ENCODE measurements around the gene HAUS8. TPM values are rescaled to one million over a fixed set of nuclear protein-coding genes. Genes with fewer than 3 reads are reported as not detected.

The HAUS8 gene
- total RNA-seq, 2 experiments from 2014 or later: 47.3 to 74.1 TPM

DNA sequence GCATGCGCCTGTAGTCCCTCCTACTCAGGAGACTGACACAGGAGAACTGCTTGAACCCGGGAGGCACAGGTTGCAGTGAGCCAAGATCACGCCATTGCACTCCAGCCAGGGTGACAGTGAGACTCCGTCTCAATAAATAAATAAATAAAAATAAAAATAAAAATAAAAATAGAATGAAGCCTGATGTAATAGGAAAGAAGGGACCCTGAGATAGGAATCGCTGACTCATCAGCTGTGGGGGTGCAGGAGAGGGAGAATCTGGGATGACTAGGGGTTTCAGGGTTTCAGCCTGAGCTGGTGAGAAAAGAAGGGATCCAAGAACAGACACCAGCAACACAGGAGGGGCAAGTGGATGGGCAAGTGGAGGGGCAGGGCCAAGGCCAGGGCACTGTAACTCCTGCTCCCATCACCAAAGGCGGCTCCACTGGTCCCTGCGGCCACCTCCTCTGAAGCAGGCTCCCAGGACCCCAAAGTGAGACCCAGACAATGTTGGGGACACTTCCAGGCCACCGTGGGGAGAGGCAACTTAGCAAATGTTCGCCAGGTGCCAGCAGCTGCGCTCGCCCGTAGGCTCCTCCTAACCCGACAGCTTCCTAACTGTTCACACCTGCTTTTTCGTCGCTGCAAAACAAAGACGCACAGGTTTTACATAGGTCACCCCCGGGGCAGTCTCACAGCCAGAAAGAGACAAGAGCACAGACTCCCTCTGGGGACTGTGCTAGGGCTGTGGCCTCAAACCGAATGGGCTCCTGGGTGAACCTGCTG, 1.2 kb downstream of the HAUS8 start:
- peak overlapping the region; percentile 84 for H3K4me3 ChIP-seq (ENCODE audit: low read depth, low read length, poor library complexity, severe bottlenecking)
- H2AFZ ChIP-seq (ENCODE audit: low read length): no peak overlapping the region
- peaks cover 15% of the 10 kb centered on the region for H4K20me1 ChIP-seq (ENCODE audit: insufficient read depth, low read length)
- H3K79me2 ChIP-seq (ENCODE audit: insufficient read depth, low read depth, low read length): peaks cover 76% of the 10 kb centered on the region
- ChIA-PET POLR2A (interaction anchor here (0.7 to 1.7 kb wide), 4 partner anchors 51 to 490 kb away, joined by 3 to 5 read pairs (median 4); partner anchors contain the start of gene BABAM1), CTCF (ENCODE audit: unreplicated experiment) (interaction anchor here (0.6 kb wide), 1 partner anchor 152 kb away, joined by 3 read pairs; the partner anchor contains the start of gene OCEL1)
- no peaks in the 10 kb centered on the region for H3K9me2 ChIP-seq (ENCODE audit: insufficient read depth, low read length)
- no peaks in the 10 kb centered on the region for H3K9me3 ChIP-seq (ENCODE audit: low read length)
- H3K27ac ChIP-seq (ENCODE audit: low read depth, low read length, poor library complexity, severe bottlenecking): peak overlapping the region; percentile 89
- no TSS peak for BruUV-seq (replicated peaks)
- H3K4me1 ChIP-seq (ENCODE audit: insufficient read depth, low read length, poor library complexity, severe bottlenecking): peaks cover 56% of the 10 kb centered on the region
- H3K4me2 ChIP-seq (ENCODE audit: low read length): peak overlapping the region; percentile 90
- TF ChIP-seq, protein P1, sequence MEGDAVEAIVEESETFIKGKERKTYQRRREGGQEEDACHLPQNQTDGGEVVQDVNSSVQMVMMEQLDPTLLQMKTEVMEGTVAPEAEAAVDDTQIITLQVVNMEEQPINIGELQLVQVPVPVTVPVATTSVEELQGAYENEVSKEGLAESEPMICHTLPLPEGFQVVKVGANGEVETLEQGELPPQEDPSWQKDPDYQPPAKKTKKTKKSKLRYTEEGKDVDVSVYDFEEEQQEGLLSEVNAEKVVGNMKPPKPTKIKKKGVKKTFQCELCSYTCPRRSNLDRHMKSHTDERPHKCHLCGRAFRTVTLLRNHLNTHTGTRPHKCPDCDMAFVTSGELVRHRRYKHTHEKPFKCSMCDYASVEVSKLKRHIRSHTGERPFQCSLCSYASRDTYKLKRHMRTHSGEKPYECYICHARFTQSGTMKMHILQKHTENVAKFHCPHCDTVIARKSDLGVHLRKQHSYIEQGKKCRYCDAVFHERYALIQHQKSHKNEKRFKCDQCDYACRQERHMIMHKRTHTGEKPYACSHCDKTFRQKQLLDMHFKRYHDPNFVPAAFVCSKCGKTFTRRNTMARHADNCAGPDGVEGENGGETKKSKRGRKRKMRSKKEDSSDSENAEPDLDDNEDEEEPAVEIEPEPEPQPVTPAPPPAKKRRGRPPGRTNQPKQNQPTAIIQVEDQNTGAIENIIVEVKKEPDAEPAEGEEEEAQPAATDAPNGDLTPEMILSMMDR (conservative IDR thresholded peaks at IDR 0.05; ENCODE audit: low read length): 0 out of 2 replicates have a peak, but pooled peaks have one; percentile 18
- TF ChIP-seq EZH2phosphoT487 (IDR thresholded peaks at IDR 0.05; ENCODE audit: borderline replicate concordance, low read depth, low read length): no peak
- DNase-seq (ENCODE audit: low spot score): peak; percentile 85
- intact Hi-C loops (cut with micrococcal nuclease; ENCODE audit: unreplicated experiment): loop anchor here (2.0 to 10.0 kb wide), 4 partner anchors 61 to 629 kb away; no protein-coding TSS in a partner anchor
- H3K36me3 ChIP-seq (ENCODE audit: insufficient read depth, low read length): peaks cover 46% of the 10 kb centered on the region

DNA sequence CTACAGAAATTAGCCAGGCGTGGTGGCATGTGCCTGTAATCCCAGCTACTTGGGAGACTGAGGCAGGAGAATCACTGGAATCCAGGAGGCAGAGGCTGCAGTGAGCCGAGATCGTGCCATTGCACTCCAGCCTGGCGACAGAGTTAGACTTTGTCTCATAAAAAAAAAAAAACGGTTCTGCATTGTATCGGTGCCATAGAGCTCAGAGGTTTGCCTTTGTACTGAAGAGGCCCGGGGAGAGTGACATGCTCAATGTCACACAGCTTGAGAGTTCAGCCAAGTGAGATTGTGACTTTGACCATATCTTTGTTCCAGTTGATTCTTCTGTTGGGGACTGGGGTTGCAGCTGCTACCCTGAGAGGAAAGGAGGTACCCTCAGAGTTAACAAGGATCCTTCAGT, 4.3 kb downstream of the HAUS8 start:
- BruUV-seq (replicated peaks): no TSS peak
- no peak overlapping the region for H3K4me3 ChIP-seq (ENCODE audit: low read depth, low read length, poor library complexity, severe bottlenecking)
- H3K9me3 ChIP-seq (ENCODE audit: low read length): no peaks in the 10 kb centered on the region
- peaks cover 65% of the 10 kb centered on the region for H3K79me2 ChIP-seq (ENCODE audit: insufficient read depth, low read depth, low read length)
- H3K27ac ChIP-seq (ENCODE audit: low read depth, low read length, poor library complexity, severe bottlenecking): no peak overlapping the region
- no peak overlapping the region for H2AFZ ChIP-seq (ENCODE audit: low read length)
- intact Hi-C loops (cut with micrococcal nuclease; ENCODE audit: unreplicated experiment): loop anchor here (10.0 kb wide), 1 partner anchor 626 kb away; no protein-coding TSS in a partner anchor
- TF ChIP-seq, protein P1 (conservative IDR thresholded peaks at IDR 0.05; ENCODE audit: low read length): no peak
- no peak for TF ChIP-seq EZH2phosphoT487 (IDR thresholded peaks at IDR 0.05; ENCODE audit: borderline replicate concordance, low read depth, low read length)
- H4K20me1 ChIP-seq (ENCODE audit: insufficient read depth, low read length): peaks cover 11% of the 10 kb centered on the region
- no peak for DNase-seq (ENCODE audit: low spot score)
- peaks cover 53% of the 10 kb centered on the region for H3K4me1 ChIP-seq (ENCODE audit: insufficient read depth, low read length, poor library complexity, severe bottlenecking)
- POLR2A ChIA-PET: interaction anchor here (0.6 to 0.9 kb wide), 2 partner anchors 19 to 54 kb away, joined by 3 to 5 read pairs; no protein-coding TSS in a partner anchor
- H3K36me3 ChIP-seq (ENCODE audit: insufficient read depth, low read length): peaks cover 76% of the 10 kb centered on the region
- H3K4me2 ChIP-seq (ENCODE audit: low read length): no peak overlapping the region
- CTCF ChIA-PET (ENCODE audit: unreplicated experiment): no interaction called here
- no peaks in the 10 kb centered on the region for H3K9me2 ChIP-seq (ENCODE audit: insufficient read depth, low read length)
